ENCODE results near the gene MCUB.

MCUB gene

DNA sequence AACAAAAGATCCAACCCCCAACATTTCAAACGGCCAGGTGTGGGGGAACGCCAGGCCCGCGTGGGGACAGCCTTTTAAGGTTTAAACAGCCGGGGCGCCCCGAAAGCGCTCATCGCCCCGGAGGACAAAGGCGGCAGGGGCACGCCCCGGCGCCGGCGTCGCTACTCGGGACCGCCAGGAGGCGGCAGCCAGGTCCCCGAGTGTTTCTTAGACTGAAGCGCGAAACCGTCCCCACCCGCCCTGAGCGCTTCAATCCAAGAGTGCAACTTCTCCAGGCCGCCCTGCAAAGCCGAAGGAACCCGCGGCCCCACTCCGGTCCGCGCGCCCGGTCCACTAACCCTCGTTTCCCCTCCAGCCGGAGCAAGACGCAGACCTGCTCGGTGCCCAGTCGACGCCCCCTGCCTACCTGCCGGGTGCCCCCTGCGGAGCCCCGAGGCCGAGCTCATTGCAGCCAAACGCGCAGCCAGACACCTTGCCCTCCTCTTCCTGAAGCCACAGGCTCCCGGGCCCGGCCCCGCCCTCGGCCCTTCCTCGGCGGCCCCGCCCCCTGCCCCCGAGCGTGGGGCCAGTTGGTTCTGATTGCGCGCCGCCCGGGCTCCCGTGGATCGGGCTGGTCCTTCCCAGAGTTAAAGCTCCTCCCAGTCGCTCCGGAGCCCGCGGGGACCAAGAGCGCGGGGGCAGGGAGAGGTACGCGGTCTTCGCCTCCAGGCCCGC is 143.1 kb downstream of the MCUB start, which contains the start of gene CASP6:
Gene CASP6, minus strand, starts transcription at position 496 of the 714 bp plus-strand sequence. Its CDS starts 50 bp downstream, at position 446.
- H3K4me3 ChIP-seq (ENCODE audit: control insufficient read depth, low read depth, low read length), result peak within 1 kb of the TSS; percentile 78
- DNase-seq (ENCODE audit: low read depth), result peak; percentile 61
- TF ChIP-seq, protein P1, sequence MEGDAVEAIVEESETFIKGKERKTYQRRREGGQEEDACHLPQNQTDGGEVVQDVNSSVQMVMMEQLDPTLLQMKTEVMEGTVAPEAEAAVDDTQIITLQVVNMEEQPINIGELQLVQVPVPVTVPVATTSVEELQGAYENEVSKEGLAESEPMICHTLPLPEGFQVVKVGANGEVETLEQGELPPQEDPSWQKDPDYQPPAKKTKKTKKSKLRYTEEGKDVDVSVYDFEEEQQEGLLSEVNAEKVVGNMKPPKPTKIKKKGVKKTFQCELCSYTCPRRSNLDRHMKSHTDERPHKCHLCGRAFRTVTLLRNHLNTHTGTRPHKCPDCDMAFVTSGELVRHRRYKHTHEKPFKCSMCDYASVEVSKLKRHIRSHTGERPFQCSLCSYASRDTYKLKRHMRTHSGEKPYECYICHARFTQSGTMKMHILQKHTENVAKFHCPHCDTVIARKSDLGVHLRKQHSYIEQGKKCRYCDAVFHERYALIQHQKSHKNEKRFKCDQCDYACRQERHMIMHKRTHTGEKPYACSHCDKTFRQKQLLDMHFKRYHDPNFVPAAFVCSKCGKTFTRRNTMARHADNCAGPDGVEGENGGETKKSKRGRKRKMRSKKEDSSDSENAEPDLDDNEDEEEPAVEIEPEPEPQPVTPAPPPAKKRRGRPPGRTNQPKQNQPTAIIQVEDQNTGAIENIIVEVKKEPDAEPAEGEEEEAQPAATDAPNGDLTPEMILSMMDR (conservative IDR thresholded peaks at IDR 0.05; ENCODE audit: control insufficient read depth, insufficient read depth, low read depth, low read length), result peak; percentile 45

DNA sequence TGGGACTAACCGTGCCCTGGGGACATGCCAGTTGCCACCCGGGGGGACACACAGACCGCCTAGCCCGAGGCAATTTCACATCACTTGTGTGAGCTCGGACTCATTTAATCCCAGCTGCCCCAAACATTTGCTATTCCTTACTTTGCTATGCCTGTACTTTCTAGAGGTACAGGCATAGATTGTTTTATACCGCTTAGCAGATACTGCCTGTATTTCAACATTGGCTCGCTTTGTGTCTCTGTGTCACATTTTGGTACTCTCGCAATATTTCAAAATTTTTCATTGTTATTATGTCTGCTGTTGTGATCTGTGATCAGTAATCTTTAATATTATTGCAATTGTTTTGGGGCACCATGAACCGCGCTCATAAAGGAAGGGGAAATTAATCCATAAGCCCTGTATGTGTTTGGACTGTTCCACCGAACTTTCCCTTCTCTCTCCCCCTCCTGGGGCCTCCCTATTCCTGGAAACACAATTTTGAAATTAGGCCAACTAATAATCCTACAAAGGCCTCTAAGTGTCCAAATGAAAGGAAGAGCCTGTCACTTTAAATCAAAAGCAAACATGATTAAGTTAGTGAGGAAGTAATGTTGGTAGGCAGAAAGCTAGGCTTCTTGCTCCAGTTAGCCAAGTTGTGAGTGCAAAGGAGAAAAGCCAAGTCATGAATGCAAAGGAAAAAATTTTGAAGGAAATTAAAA is 143.8 kb downstream of the MCUB start:
- H3K4me3 ChIP-seq (ENCODE audit: control insufficient read depth, low read depth, low read length), result peak overlapping the region; percentile 78
- TF ChIP-seq, protein P1 (conservative IDR thresholded peaks at IDR 0.05; ENCODE audit: control insufficient read depth, insufficient read depth, low read depth, low read length), result no peak
- no peak for DNase-seq (ENCODE audit: low read depth)

DNA sequence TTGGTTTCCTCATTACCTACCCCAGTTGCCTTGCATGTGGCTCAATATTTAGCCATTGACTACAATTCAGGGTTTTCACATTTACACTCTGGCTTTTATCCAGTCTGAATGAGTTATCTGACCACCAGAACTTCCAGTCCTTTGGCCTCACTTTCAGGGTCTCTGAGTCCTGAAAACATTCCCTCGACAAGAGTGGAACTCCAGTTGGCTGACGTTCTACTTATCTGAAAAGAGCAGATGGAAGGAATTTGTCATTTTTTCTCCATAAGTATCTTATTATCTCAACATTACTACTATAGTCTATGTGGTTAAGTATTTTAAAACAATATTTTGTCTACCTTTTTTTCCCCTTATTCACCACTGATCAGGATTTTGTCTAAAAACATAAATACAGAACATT is 148.4 kb downstream of the MCUB start:
- TF ChIP-seq, protein P1 (conservative IDR thresholded peaks at IDR 0.05; ENCODE audit: control insufficient read depth, insufficient read depth, low read depth, low read length), result no peak
- DNase-seq (ENCODE audit: low read depth), result no peak
- no peak overlapping the region for H3K4me3 ChIP-seq (ENCODE audit: control insufficient read depth, low read depth, low read length)

DNA sequence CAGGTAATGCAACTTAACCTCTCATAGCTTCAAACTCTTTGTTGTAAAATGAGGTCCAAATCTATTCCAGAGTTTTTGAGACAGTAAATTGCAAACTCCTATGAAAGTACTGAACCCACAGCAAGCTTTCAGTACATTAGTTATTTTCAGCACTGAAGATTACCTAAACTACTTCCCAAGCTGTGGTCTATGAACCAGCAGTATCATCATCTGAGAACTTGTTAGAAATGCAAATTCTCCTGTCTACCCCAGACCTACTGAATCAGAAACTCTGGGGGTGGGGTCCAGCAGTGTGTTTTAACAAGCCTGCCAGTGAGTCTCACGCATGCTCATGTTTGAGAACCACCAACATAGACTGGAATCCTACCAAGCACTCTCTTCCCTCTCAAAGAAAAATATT is 148.9 kb downstream of the MCUB start:
- no peak for DNase-seq (ENCODE audit: low read depth)
- H3K4me3 ChIP-seq (ENCODE audit: control insufficient read depth, low read depth, low read length), result no peak overlapping the region
- TF ChIP-seq, protein P1 (conservative IDR thresholded peaks at IDR 0.05; ENCODE audit: control insufficient read depth, insufficient read depth, low read depth, low read length), result no peak

DNA sequence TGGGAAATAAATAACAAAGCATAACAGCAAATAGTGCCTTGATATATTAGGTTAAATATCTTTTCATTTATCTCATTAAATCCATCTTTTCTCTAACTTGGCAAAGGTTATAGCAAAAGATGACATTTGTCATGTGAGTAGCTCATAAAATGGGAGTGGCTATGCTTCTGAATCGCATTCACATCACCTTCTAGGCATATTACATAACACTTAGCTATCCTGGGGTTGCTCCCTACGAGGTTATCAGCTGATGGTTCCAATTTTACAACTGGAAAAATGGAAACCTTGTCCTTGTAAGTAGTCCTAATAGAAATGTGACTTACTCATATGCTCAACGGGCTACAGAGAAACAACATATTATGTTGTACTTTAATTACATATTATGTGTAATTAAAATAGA is 153.5 kb downstream of the MCUB start:
- TF ChIP-seq, protein P1 (conservative IDR thresholded peaks at IDR 0.05; ENCODE audit: control insufficient read depth, insufficient read depth, low read depth, low read length), result no peak
- H3K4me3 ChIP-seq (ENCODE audit: control insufficient read depth, low read depth, low read length), result no peak overlapping the region
- no peak for DNase-seq (ENCODE audit: low read depth)

DNA sequence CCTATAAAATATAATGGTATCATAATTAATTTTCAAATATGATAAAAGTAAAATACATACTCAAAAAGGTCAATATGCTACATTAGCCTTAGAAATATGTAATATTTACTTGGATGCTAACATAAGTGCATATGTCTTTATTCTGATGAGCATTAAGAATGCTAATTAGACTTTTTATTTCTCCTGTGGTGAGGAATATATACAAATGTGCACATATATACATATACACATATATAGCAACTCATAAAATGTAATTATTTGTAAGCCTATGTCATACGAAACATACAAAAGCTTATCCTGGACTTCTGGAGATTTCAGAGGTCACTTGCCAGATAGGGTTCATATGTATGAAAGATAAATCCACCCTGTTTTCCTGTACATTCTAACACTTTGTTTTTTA is 158.7 kb downstream of the MCUB start:
- H3K4me3 ChIP-seq (ENCODE audit: control insufficient read depth, low read depth, low read length), result no peak overlapping the region
- DNase-seq (ENCODE audit: low read depth), result no peak
- TF ChIP-seq, protein P1 (conservative IDR thresholded peaks at IDR 0.05; ENCODE audit: control insufficient read depth, insufficient read depth, low read depth, low read length), result no peak

Measured in fibroblast of mammary gland (primary cell).